ENCODE results near the gene CIPC.

GRCh38 chr14:77058785-77059184 lies 39.3 kb upstream of the CIPC start:
- TF ChIP-seq CTCF (conservative IDR thresholded peaks at IDR 0.05; ENCODE audit: low read depth, low read length), result no peak
- no peak for TF ChIP-seq EZH2 (IDR thresholded peaks at IDR 0.05; ENCODE audit: borderline replicate concordance, low read depth, low read length, poor library complexity, severe bottlenecking)
